ENCODE measurements around the gene VEGFB.

VEGFB gene

DNA sequence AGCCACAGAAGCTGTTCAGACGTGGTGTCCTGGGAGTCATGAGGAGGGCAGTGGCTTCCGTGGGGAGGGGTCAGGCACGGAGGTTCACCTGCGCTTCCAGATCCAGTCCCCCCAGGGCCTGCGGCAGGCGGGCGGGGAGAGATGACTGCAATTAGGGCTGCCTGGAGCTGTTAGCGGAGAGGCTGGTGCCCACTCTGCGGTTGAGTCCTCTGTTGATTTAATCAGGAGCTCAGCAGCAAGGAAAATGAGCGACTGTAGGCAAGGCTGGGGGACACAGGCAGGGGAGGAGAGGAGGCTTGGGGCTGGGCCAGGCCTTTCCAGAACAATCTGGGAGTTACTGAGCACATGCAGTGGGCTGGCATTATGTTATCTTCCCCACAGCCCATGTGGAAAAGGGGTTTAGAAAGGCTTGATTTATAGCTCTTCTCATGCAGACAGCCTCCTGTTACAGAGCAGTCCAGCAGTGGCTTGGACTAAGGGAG lies 30.0 kb downstream of the VEGFB start:
- no peak overlapping the region for H3K27ac ChIP-seq
- no peak overlapping the region for H3K4me3 ChIP-seq (ENCODE audit: low read depth, low read length)
- no peaks in the 10 kb centered on the region for H3K27me3 ChIP-seq (replicated peaks)
- in situ Hi-C loops (cut with HindIII; ENCODE audit: low pct_ligation_motif_present, low sequenced_read_pairs) = no loop called here
- TF ChIP-seq, protein P1, sequence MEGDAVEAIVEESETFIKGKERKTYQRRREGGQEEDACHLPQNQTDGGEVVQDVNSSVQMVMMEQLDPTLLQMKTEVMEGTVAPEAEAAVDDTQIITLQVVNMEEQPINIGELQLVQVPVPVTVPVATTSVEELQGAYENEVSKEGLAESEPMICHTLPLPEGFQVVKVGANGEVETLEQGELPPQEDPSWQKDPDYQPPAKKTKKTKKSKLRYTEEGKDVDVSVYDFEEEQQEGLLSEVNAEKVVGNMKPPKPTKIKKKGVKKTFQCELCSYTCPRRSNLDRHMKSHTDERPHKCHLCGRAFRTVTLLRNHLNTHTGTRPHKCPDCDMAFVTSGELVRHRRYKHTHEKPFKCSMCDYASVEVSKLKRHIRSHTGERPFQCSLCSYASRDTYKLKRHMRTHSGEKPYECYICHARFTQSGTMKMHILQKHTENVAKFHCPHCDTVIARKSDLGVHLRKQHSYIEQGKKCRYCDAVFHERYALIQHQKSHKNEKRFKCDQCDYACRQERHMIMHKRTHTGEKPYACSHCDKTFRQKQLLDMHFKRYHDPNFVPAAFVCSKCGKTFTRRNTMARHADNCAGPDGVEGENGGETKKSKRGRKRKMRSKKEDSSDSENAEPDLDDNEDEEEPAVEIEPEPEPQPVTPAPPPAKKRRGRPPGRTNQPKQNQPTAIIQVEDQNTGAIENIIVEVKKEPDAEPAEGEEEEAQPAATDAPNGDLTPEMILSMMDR (IDR thresholded peaks at IDR 0.05; ENCODE audit: low read depth, low read length, missing control alignments) = no peak
- no peak for DNase-seq
- peaks cover 68% of the 10 kb centered on the region for H3K36me3 ChIP-seq (replicated peaks)

GRCh38 chr11:64265176-64266160 lies 31.1 kb downstream of the VEGFB start:
- Histone ChIP-seq H3K4me3 (ENCODE audit: low read depth, low read length) (no peak overlapping the region), H3K27me3 (replicated peaks) (no peaks in the 10 kb centered on the region), H3K36me3 (replicated peaks) (peaks cover 59% of the 10 kb centered on the region), H3K27ac (no peak overlapping the region)
- DNase-seq = no peak
- in situ Hi-C loops (cut with HindIII; ENCODE audit: low pct_ligation_motif_present, low sequenced_read_pairs) = no loop called here
- TF ChIP-seq, protein P1 (IDR thresholded peaks at IDR 0.05; ENCODE audit: low read depth, low read length, missing control alignments) = no peak

DNA sequence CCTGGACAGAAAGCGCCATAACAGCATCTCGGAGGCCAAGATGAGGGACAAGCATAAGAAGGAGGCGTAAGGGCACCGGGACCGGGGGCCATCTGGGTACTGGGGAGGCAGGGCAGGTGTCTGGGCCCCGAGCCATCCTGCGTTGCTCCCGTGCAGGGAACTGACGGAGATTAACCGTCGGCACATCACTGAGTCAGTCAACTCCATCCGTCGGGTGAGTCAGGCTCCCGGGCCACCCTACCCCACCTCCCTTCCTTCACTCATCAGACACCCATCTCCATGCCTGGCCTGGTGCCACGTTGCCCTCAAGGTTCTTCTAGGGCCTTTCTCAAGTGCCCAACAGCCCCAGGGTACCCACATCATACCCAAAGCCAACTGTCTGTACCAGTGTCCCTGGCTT lies 32.0 kb downstream of the VEGFB start:
- in situ Hi-C loops (cut with HindIII; ENCODE audit: low pct_ligation_motif_present, low sequenced_read_pairs) = no loop called here
- H3K27me3 ChIP-seq (replicated peaks) = no peaks in the 10 kb centered on the region
- no peak overlapping the region for H3K4me3 ChIP-seq (ENCODE audit: low read depth, low read length)
- H3K27ac ChIP-seq = no peak overlapping the region
- peaks cover 55% of the 10 kb centered on the region for H3K36me3 ChIP-seq (replicated peaks)
- DNase-seq = peak; percentile 45
- TF ChIP-seq, protein P1 (IDR thresholded peaks at IDR 0.05; ENCODE audit: low read depth, low read length, missing control alignments) = no peak

DNA sequence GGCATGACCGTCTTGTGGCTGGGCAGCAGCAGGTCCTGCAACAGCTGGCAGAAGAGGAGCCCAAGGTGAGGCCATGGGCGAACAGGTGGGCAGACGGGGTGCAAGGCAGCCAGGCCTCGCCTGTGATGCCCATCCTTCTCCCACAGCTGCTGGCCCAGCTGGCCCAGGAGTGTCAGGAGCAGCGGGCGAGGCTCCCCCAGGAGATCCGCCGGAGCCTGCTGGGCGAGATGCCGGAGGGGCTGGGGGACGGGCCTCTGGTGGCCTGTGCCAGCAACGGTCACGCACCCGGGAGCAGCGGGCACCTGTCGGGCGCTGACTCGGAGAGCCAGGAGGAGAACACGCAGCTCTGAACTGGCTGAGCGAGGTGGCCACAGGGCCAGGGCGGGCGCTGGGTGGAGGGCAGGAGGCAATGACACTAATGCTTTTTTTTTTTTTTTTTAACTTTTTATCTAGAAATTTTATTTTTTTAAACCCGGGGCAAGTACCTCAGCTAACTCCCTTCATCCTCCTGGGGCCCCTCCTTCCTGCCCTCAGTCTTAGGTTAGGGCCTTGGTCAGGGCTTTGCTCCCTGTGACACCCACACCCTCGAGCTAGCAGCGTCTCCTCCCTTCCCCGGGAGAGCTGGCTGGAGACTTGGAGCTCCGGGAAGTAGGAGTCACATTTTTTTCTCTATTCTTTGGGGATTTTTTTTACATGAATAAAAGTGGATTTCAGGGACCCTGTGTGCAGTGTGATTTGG lies 33.0 kb downstream of the VEGFB start:
- Histone ChIP-seq H3K36me3 (replicated peaks) (peaks cover 46% of the 10 kb centered on the region), H3K27me3 (replicated peaks) (no peaks in the 10 kb centered on the region), H3K27ac (no peak overlapping the region), H3K4me3 (ENCODE audit: low read depth, low read length) (no peak overlapping the region)
- in situ Hi-C loops (cut with HindIII; ENCODE audit: low pct_ligation_motif_present, low sequenced_read_pairs) = no loop called here
- TF ChIP-seq, protein P1 (IDR thresholded peaks at IDR 0.05; ENCODE audit: low read depth, low read length, missing control alignments) = no peak
- DNase-seq = no peak

DNA sequence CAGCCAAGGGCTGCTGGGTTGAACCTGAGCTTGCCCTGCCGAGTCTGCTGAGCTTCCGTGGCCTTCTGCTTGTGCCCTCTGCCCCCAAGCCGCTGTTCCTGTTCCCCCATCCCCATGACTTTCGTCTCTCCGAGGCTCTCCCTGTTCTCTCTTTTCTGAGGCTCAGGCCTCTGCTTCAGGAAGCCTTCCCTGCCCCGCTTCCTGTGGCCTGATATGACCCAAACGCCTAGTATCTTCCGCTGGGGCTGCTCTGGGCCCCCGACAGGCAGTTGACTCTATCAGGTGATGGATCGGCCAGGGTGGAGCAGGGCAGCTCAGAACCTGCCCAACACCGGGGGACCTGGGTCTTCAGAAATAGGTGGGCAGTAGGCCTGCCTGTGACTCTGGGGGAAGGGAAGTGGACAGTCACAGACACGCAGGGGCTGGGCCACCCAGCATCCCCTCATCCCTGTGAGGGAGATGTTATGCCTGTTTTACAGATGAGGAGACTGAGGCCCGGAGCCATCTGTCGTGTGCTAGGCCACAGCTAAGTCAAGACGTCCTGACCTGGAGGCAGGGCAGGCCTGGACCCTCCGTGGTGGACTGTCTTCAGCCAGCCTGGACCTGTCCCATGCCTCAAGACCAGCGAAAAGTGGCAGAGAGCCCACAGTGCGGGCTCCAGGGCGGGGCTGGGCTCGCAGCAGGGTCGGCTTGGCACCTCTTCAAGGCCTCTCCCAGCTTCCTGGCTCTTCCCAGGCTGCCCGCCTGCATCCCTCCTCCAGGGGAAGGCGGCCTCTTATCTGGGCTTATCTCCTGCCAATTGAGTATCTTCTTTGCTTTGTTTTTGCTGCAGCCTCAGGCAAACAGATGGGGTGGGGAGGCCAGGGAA lies 33.9 kb downstream of the VEGFB start:
- TF ChIP-seq, protein P1 (IDR thresholded peaks at IDR 0.05; ENCODE audit: low read depth, low read length, missing control alignments) = no peak
- in situ Hi-C loops (cut with HindIII; ENCODE audit: low pct_ligation_motif_present, low sequenced_read_pairs) = no loop called here
- peak overlapping the region; percentile 75 for H3K4me3 ChIP-seq (ENCODE audit: low read depth, low read length)
- DNase-seq = peak; percentile 35
- H3K27me3 ChIP-seq (replicated peaks) = no peaks in the 10 kb centered on the region
- peak overlapping the region; percentile 66 for H3K27ac ChIP-seq
- peaks cover 40% of the 10 kb centered on the region for H3K36me3 ChIP-seq (replicated peaks)

Measured in brain microvascular endothelial cell (primary cell).